Measurements from ENCODE around the gene SPRED1.

Gene SPRED1

GRCh38 chr15:38323895-38324294 is 71.3 kb downstream of the SPRED1 start:
- no peaks in the 10 kb centered on the region for H3K9me2 ChIP-seq (replicated peaks; ENCODE audit: low read depth, low read length)
- no peaks in the 10 kb centered on the region for H3K27me3 ChIP-seq (ENCODE audit: insufficient read depth, low read length, poor library complexity, severe bottlenecking)
- TF ChIP-seq EZH2phosphoT487 (IDR thresholded peaks at IDR 0.05; ENCODE audit: borderline replicate concordance): no peak
- no peak for TF ChIP-seq CTCF (conservative IDR thresholded peaks at IDR 0.05; ENCODE audit: low read length)
- H2AFZ ChIP-seq (ENCODE audit: low read length): no peak overlapping the region
- H3K79me2 ChIP-seq (ENCODE audit: insufficient read depth, low read length): no peaks in the 10 kb centered on the region
- no peaks in the 10 kb centered on the region for H3F3A ChIP-seq (ENCODE audit: low read depth)
- no peaks in the 10 kb centered on the region for H3K9me3 ChIP-seq (ENCODE audit: insufficient read depth, low read depth, low read length)
- no peaks in the 10 kb centered on the region for H3K36me3 ChIP-seq (ENCODE audit: insufficient read depth, low read length)
- no peaks in the 10 kb centered on the region for H4K20me1 ChIP-seq (ENCODE audit: insufficient read depth, low read length, poor library complexity, severe bottlenecking)
- H3K4me2 ChIP-seq (ENCODE audit: low read depth, low read length, poor library complexity, severe bottlenecking): no peak overlapping the region
- peaks cover 12% of the 10 kb centered on the region for H3K4me1 ChIP-seq (ENCODE audit: insufficient read depth, low read length, poor library complexity, severe bottlenecking)
- no peak overlapping the region for H3K9ac ChIP-seq (ENCODE audit: low read depth, low read length, poor library complexity, severe bottlenecking)
- no peak overlapping the region for H3K4me3 ChIP-seq (ENCODE audit: low read length, poor library complexity, severe bottlenecking)

GRCh38 chr15:38324939-38325647 is 72.5 kb downstream of the SPRED1 start:
- TF ChIP-seq EZH2phosphoT487 (IDR thresholded peaks at IDR 0.05; ENCODE audit: borderline replicate concordance) (no peak), CTCF (conservative IDR thresholded peaks at IDR 0.05; ENCODE audit: low read length) (no peak)
- H4K20me1 ChIP-seq (ENCODE audit: insufficient read depth, low read length, poor library complexity, severe bottlenecking): no peaks in the 10 kb centered on the region
- no peaks in the 10 kb centered on the region for H3K36me3 ChIP-seq (ENCODE audit: insufficient read depth, low read length)
- peak overlapping the region; percentile 24 for H3K4me2 ChIP-seq (ENCODE audit: low read depth, low read length, poor library complexity, severe bottlenecking)
- H3K79me2 ChIP-seq (ENCODE audit: insufficient read depth, low read length): no peaks in the 10 kb centered on the region
- H3F3A ChIP-seq (ENCODE audit: low read depth): no peaks in the 10 kb centered on the region
- no peak overlapping the region for H3K4me3 ChIP-seq (ENCODE audit: low read length, poor library complexity, severe bottlenecking)
- no peaks in the 10 kb centered on the region for H3K9me3 ChIP-seq (ENCODE audit: insufficient read depth, low read depth, low read length)
- no peaks in the 10 kb centered on the region for H3K9me2 ChIP-seq (replicated peaks; ENCODE audit: low read depth, low read length)
- H3K4me1 ChIP-seq (ENCODE audit: insufficient read depth, low read length, poor library complexity, severe bottlenecking): peaks cover 14% of the 10 kb centered on the region
- no peak overlapping the region for H3K9ac ChIP-seq (ENCODE audit: low read depth, low read length, poor library complexity, severe bottlenecking)
- H3K27me3 ChIP-seq (ENCODE audit: insufficient read depth, low read length, poor library complexity, severe bottlenecking): no peaks in the 10 kb centered on the region
- peak overlapping the region; percentile 58; the same call in 1 of the 2 replicates for H2AFZ ChIP-seq (ENCODE audit: low read length)

- H3K9me2 ChIP-seq (replicated peaks; ENCODE audit: low read depth, low read length): no peaks in the 10 kb centered on the region
- no peaks in the 10 kb centered on the region for H3F3A ChIP-seq (ENCODE audit: low read depth)
- no peak for TF ChIP-seq EZH2phosphoT487 (IDR thresholded peaks at IDR 0.05; ENCODE audit: borderline replicate concordance)
- no peak for TF ChIP-seq CTCF (conservative IDR thresholded peaks at IDR 0.05; ENCODE audit: low read length)
- H2AFZ ChIP-seq (ENCODE audit: low read length): peak overlapping the region; percentile 58; the same call in 1 of the 2 replicates
- H3K4me1 ChIP-seq (ENCODE audit: insufficient read depth, low read length, poor library complexity, severe bottlenecking): peaks cover 14% of the 10 kb centered on the region
- H3K4me2 ChIP-seq (ENCODE audit: low read depth, low read length, poor library complexity, severe bottlenecking): peak overlapping the region; percentile 24
- H3K27me3 ChIP-seq (ENCODE audit: insufficient read depth, low read length, poor library complexity, severe bottlenecking): no peaks in the 10 kb centered on the region
- no peaks in the 10 kb centered on the region for H3K36me3 ChIP-seq (ENCODE audit: insufficient read depth, low read length)
- H3K9me3 ChIP-seq (ENCODE audit: insufficient read depth, low read depth, low read length): no peaks in the 10 kb centered on the region
- no peak overlapping the region for H3K9ac ChIP-seq (ENCODE audit: low read depth, low read length, poor library complexity, severe bottlenecking)
- no peak overlapping the region for H3K4me3 ChIP-seq (ENCODE audit: low read length, poor library complexity, severe bottlenecking)
- no peaks in the 10 kb centered on the region for H3K79me2 ChIP-seq (ENCODE audit: insufficient read depth, low read length)
- no peaks in the 10 kb centered on the region for H4K20me1 ChIP-seq (ENCODE audit: insufficient read depth, low read length, poor library complexity, severe bottlenecking)
Observed at GRCh38 chr15:38325648-38325990, 73.0 kb downstream of the SPRED1 start.
